SW480 (cell line): Measurements from ENCODE around the gene OR52E2.
"Not testable (repeated sequence)": the region's sequence is repeated elsewhere in the genome, so short reads cannot be mapped to it uniquely, and the experiment has no call there.

ENCODE experiments used
- DNase-seq: peaks from one replicate; pipeline ENCODE4 v3.0.0-alpha.2; 2016; ENCODE audit warnings: low spot score

Gene OR52E2

GRCh38 chr11:5059391-5059790, at the start of gene OR52E2:
TSS of gene OR52E2 (minus strand) at chr11:5059627. CDS start at chr11:5059627, 0 bp downstream.
- no peak for DNase-seq

GRCh38 chr11:5107285-5107684, 47.9 kb upstream of the OR52E2 start:
- no peak for DNase-seq

- no peak for DNase-seq
These were observed 43.6 kb upstream of the OR52E2 start for GRCh38 chr11:5103066-5103465.

GRCh38 chr11:5102246-5102645, 42.8 kb upstream of the OR52E2 start:
- DNase-seq, result no peak

- no peak for DNase-seq
These were observed 36.6 kb upstream of the OR52E2 start for GRCh38 chr11:5096011-5096410.

- no peak for DNase-seq
These were observed 33.6 kb upstream of the OR52E2 start for GRCh38 chr11:5092821-5093585.

GRCh38 chr11:5090668-5091067, 31.2 kb upstream of the OR52E2 start:
- no peak for DNase-seq

GRCh38 chr11:5088556-5088955, 29.1 kb upstream of the OR52E2 start:
- DNase-seq, result no peak

GRCh38 chr11:5083602-5084001, 24.2 kb upstream of the OR52E2 start:
- DNase-seq, result no peak

- DNase-seq, result no peak
These were observed 22.0 kb upstream of the OR52E2 start for GRCh38 chr11:5081405-5081804.

GRCh38 chr11:5071799-5072198, 12.4 kb upstream of the OR52E2 start:
- DNase-seq, result no peak

GRCh38 chr11:5069272-5069671, 9.8 kb upstream of the OR52E2 start, which contains the start of gene OR52E1:
TSS of gene OR52E1 (plus strand) at chr11:5069572.
- no peak for DNase-seq

GRCh38 chr11:5065027-5065426, 5.6 kb upstream of the OR52E2 start:
- no peak for DNase-seq

GRCh38 chr11:5058679-5059078, 748 bp downstream of the OR52E2 start:
- not testable (repeated sequence) for DNase-seq

GRCh38 chr11:5046754-5047330, 12.6 kb downstream of the OR52E2 start:
- no peak for DNase-seq

GRCh38 chr11:5046226-5046625, 13.2 kb downstream of the OR52E2 start, which contains the start of gene OR52J3:
TSS of gene OR52J3 (plus strand) at chr11:5046526. CDS start at chr11:5046526, 0 bp downstream.
- no peak for DNase-seq

GRCh38 chr11:5043380-5043779, 16.0 kb downstream of the OR52E2 start:
- DNase-seq, result no peak

GRCh38 chr11:5042091-5042490, 17.3 kb downstream of the OR52E2 start:
- DNase-seq, result no peak

- DNase-seq, result no peak
These were observed 18.6 kb downstream of the OR52E2 start for GRCh38 chr11:5040876-5041275.

GRCh38 chr11:5038341-5038740, 21.1 kb downstream of the OR52E2 start:
- DNase-seq, result no peak

- no peak for DNase-seq
These were observed 21.5 kb downstream of the OR52E2 start for GRCh38 chr11:5037926-5038325.

GRCh38 chr11:5036669-5037068, 22.8 kb downstream of the OR52E2 start:
- DNase-seq, result no peak

GRCh38 chr11:5021996-5022395, 37.4 kb downstream of the OR52E2 start:
- DNase-seq, result no peak

- DNase-seq, result no peak
These were observed 46.4 kb downstream of the OR52E2 start for GRCh38 chr11:5013012-5013411.
